Adrenal gland (tissue), 12 donors: ENCODE measurements around the gene TDRD9. TPM values are rescaled to one million over a fixed set of nuclear protein-coding genes. Genes with fewer than 3 reads are reported as not detected.

Experiments used
- DNase-seq, 7 donors: peaks; one replicate each; pipeline ENCODE4 v3.0.0-alpha.2; 2019 to 2020
- H3K27ac ChIP-seq, 5 donors: fragments of 200-600 bp; sonication (generic) in 4 of 5; 1 replicate in 3 of 5; 2 replicates in 2 of 5; pipeline versions ENCODE4 v1.5.1 to v1.8.0; 2016 to 2020; ENCODE audit warnings: mild to moderate bottlenecking in 1 of 5
- H3K27me3 ChIP-seq: fragments of 200-600 bp; 2 replicates; pipeline ENCODE4 v1.8.0; 2021
- H3K36me3 ChIP-seq, 2 donors: fragments of 200-600 bp; replicated peaks in 1 of 2; 1 replicate in 1 of 2; 2 replicates in 1 of 2; pipeline versions ENCODE4 v1.5.1 to v1.8.0; 2018 to 2022
- H3K4me1 ChIP-seq, 2 donors: fragments of 200-600 bp; replicated peaks in 1 of 2; 1 replicate in 1 of 2; 2 replicates in 1 of 2; pipeline versions ENCODE4 v1.5.1 to v1.8.0; 2018 to 2021
- H3K4me3 ChIP-seq, 4 donors: fragments of 200-600 bp; sonication (generic) in 3 of 4; one replicate each; pipeline ENCODE4 v1.5.1; 2016 to 2018
- H3K9me3 ChIP-seq, 3 donors: fragments of 200-600 bp; sonication (generic) in 1 of 3; replicated peaks in 1 of 3; 1 replicate in 2 of 3; 2 replicates in 1 of 3; pipeline versions ENCODE4 v1.5.1 to v1.8.0; 2016 to 2021
- CTCF ChIP-seq, 6 experiments: fragments of 450-650 bp in 4 of 6; fragments of 200-600 bp in 2 of 6; sonication (generic) in 1 of 6; IDR thresholded peaks; 1 replicate in 5 of 6; 2 replicates in 1 of 6; pipeline versions ENCODE4 v1.5.1 to v1.8.0; 2016 to 2021; ENCODE audit warnings: antibody characterized with exemption in 6 of 6, mild to moderate bottlenecking in 2 of 6, moderate library complexity in 1 of 6
- POLR2A ChIP-seq, 2 donors: fragments of 450-650 bp; IDR thresholded peaks; one replicate each; pipeline ENCODE4 v1.6.1; 2017; ENCODE audit warnings: antibody characterized with exemption in 2 of 2, mild to moderate bottlenecking in 2 of 2, moderate library complexity in 1 of 2
- WGBS, 4 donors: extraction: QIAGEN DNeasy Blood & Tissue Kit in 2 of 4; methylation state at CpG; one replicate each; pipeline versions ENCODE4 v1.1.5 to v1.1.7; 2013 to 2017; 5-methylcytosine and 5-hydroxymethylcytosine counted together
- intact Hi-C, 2 donors: fragments of 100-400 bp; cut with DNase I; formaldehyde crosslinking; loops; one replicate each; pipeline versions ENCODE4 v1.14.1 to v1.15.0; 2022 to 2023
- polyA plus RNA-seq, 3 donors: library from polyadenylated mRNA; stranded (reverse); fragments of 200-250 nt in 2 of 3; fragments of 350-450 nt in 1 of 3; fragmentation: Illumina TruSeq in 1 of 3; extraction: RNeasy Lipid Tissue Mini Kit (QIAGEN cat#74804) in 1 of 3; gene quantifications; one replicate each; pipeline ENCODE4 v1.2.3, GENCODE V29; 2013 to 2014
- total RNA-seq, 9 donors: library from RNA; depleted of rRNA in 4 of 9; stranded (reverse); fragments of >200 nt in 4 of 9; fragments of 120-200 nt in 1 of 9; fragmentation: NEBNext Ultra II Directional in 1 of 9; extraction: Animal tissue kit (Norgen Biotek cat#: 25700) in 1 of 9; gene quantifications; one replicate each; pipeline versions ENCODE4 v1.1.0 to v1.2.4, GENCODE V29; 2013 to 2023
- donor health status: healthy with polysubstance abuse.
- donor health status: Bipolar disorder and iron deficiency.
- donor health status: DM: yes; HTN: yes; CAD: no.
- donor health status: DM: no; HTN: no; CAD: no.
- donor health status: DM: no; HTN: no; CAD: no.
- donor health status: DM: yes; HTN: yes; CAD: no.

Gene TDRD9
- total and polyA plus RNA-seq, 12 donors: 0.06 to 7.8 (median 3.0) TPM

- Histone ChIP-seq H3K4me3 (no peak overlapping the region), H3K4me1 (peaks cover 5 to 8% of the 10 kb centered on the region in 2 donors), H3K27me3 (no peaks in the 10 kb centered on the region), H3K36me3 (no peaks in the 10 kb centered on the region), H3K9me3 (no peaks in the 10 kb centered on the region), H3K27ac (no peak overlapping the region)
- 91 to 97% (median 94%) methylated on average over 3 to 6 of the region's 6 CpGs for WGBS, 4 donors
- DNase-seq: no peak
- no peak for TF ChIP-seq CTCF (IDR thresholded peaks at IDR 0.05)
- TF ChIP-seq POLR2A (IDR thresholded peaks at IDR 0.05): no peak
- intact Hi-C loops: no loop called here
Observed at GRCh38 chr14:104044016-104044415, 115.8 kb downstream of the TDRD9 start.

- peaks cover 8 to 12% of the 10 kb centered on the region in 2 donors for H3K4me1 ChIP-seq
- intact Hi-C loops: no loop called here
- no peaks in the 10 kb centered on the region for H3K27me3 ChIP-seq
- H3K27ac ChIP-seq: peak overlapping the region in 1 of 5 donors; percentile 77
- H3K9me3 ChIP-seq: no peaks in the 10 kb centered on the region
- 92 to 100% (median 97%) methylated on average over 3 of the region's 3 CpGs for WGBS, 4 donors
- DNase-seq: no peak
- no peak overlapping the region for H3K4me3 ChIP-seq
- TF ChIP-seq CTCF (IDR thresholded peaks at IDR 0.05): no peak
- TF ChIP-seq POLR2A (IDR thresholded peaks at IDR 0.05): no peak
- no peaks in the 10 kb centered on the region for H3K36me3 ChIP-seq
Observed at GRCh38 chr14:104047761-104048160, 119.5 kb downstream of the TDRD9 start.

- H3K4me1 ChIP-seq: peaks cover 8 to 12% of the 10 kb centered on the region in 2 donors
- peak overlapping the region in 4 of 5 donors; percentile 58 to 77 (median 74) for H3K27ac ChIP-seq
- intact Hi-C loops: no loop called here
- no peaks in the 10 kb centered on the region for H3K9me3 ChIP-seq
- TF ChIP-seq POLR2A (IDR thresholded peaks at IDR 0.05) (no peak), CTCF (IDR thresholded peaks at IDR 0.05) (no peak)
- no peaks in the 10 kb centered on the region for H3K36me3 ChIP-seq
- DNase-seq: peak in 3 of 7 donors; percentile 24 to 75 (median 39)
- no peak overlapping the region for H3K4me3 ChIP-seq
- WGBS, 4 donors: 87 to 98% (median 93%) methylated on average over 2 of the region's 2 CpGs
- H3K27me3 ChIP-seq: no peaks in the 10 kb centered on the region
Observed at GRCh38 chr14:104048758-104049507, 120.7 kb downstream of the TDRD9 start.

- Histone ChIP-seq H3K27me3 (no peaks in the 10 kb centered on the region), H3K36me3 (no peaks in the 10 kb centered on the region), H3K9me3 (no peaks in the 10 kb centered on the region), H3K4me1 (peaks cover 8 to 12% of the 10 kb centered on the region in 2 donors), H3K4me3 (no peak overlapping the region), H3K27ac (peak overlapping the region in 2 of 5 donors; percentile 58 to 77)
- no peak for DNase-seq
- 74 to 87% (median 78%) methylated on average over 8 to 9 of the region's 9 CpGs for WGBS, 4 donors
- TF ChIP-seq POLR2A (IDR thresholded peaks at IDR 0.05) (no peak), CTCF (IDR thresholded peaks at IDR 0.05) (no peak)
- intact Hi-C loops: no loop called here
Observed at GRCh38 chr14:104049576-104050240, 121.5 kb downstream of the TDRD9 start.
